ENCODE data around the gene CAB39. TPM values are rescaled to one million over a fixed set of nuclear protein-coding genes. Genes with fewer than 3 reads are reported as not detected.

CAB39 gene
- total RNA-seq, 1 donor from 2014 or later: 66.6 TPM

DNA sequence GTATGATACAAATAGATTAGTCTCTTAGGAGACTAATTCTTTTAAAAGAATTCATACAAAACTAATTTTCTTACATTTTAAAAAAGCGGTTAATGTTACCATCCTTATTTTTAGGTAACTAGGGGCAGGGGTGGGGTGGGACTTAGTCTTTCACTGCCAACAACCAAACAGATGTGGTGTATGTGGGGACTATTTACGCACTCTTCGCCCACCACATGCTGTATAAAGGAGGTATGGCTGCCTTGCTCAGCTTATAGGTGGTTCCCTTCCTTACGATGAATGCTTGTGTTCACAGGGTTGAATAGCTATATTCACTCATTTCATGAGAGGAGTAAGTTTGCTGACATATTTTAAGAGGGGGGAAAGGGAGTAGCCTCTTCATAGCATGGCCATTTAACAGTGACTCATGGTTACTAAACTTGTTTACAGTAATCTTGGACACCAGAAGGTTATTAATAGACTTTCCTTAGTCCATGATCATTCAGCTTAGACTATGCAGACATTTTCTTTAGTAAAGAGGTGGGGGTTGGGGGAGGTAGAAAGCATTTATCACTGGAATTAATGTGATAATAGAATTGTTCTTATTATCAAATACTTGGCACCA lies 61.8 kb downstream of the CAB39 start:
- FAIRE-seq (peak; percentile 76), DNase-seq (ENCODE audit: low read depth) (peak; percentile 87)
- no peaks in the 10 kb centered on the region for H3K27me3 Mint-ChIP-seq (ENCODE audit: low read depth, unreplicated experiment)
- H3K4me1 Mint-ChIP-seq (ENCODE audit: low read depth, unreplicated experiment): peaks cover 42% of the 10 kb centered on the region
- no peaks in the 10 kb centered on the region for H3K27me3 ChIP-seq (ENCODE audit: insufficient read depth, low read length)
- H3K27ac Mint-ChIP-seq (ENCODE audit: unreplicated experiment): peak overlapping the region; percentile 54
- H3K4me1 ChIP-seq (ENCODE audit: insufficient read depth, low read length): peaks cover 29% of the 10 kb centered on the region
- peaks cover 2% of the 10 kb centered on the region for H3K36me3 Mint-ChIP-seq (ENCODE audit: low read depth, unreplicated experiment)
- peaks cover 73% of the 10 kb centered on the region for H3K79me2 ChIP-seq (ENCODE audit: insufficient read depth, low read length)
- no peak overlapping the region for H3K4me3 Mint-ChIP-seq (ENCODE audit: unreplicated experiment)
- H3K4me3 ChIP-seq (ENCODE audit: insufficient read depth, low read depth, low read length): no peak overlapping the region
- peak overlapping the region; percentile 81 for H3K27ac ChIP-seq (ENCODE audit: low read depth, low read length)
- no peaks in the 10 kb centered on the region for H3K9me3 ChIP-seq (ENCODE audit: insufficient read depth, low read depth, low read length)
- H3K4me2 ChIP-seq (ENCODE audit: low read length): peak overlapping the region; percentile 49
- TF ChIP-seq EZH2 (IDR thresholded peaks at IDR 0.05; ENCODE audit: insufficient read depth, low read length): no peak
- TF ChIP-seq, protein P1, sequence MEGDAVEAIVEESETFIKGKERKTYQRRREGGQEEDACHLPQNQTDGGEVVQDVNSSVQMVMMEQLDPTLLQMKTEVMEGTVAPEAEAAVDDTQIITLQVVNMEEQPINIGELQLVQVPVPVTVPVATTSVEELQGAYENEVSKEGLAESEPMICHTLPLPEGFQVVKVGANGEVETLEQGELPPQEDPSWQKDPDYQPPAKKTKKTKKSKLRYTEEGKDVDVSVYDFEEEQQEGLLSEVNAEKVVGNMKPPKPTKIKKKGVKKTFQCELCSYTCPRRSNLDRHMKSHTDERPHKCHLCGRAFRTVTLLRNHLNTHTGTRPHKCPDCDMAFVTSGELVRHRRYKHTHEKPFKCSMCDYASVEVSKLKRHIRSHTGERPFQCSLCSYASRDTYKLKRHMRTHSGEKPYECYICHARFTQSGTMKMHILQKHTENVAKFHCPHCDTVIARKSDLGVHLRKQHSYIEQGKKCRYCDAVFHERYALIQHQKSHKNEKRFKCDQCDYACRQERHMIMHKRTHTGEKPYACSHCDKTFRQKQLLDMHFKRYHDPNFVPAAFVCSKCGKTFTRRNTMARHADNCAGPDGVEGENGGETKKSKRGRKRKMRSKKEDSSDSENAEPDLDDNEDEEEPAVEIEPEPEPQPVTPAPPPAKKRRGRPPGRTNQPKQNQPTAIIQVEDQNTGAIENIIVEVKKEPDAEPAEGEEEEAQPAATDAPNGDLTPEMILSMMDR (IDR thresholded peaks at IDR 0.05; ENCODE audit: insufficient read depth, low read depth, low read length): no peak
- H3K9ac ChIP-seq (ENCODE audit: low read length): no peak overlapping the region
- H4K20me1 ChIP-seq (ENCODE audit: insufficient read depth, low read length): peaks cover under 1% of the 10 kb centered on the region
- H2AFZ ChIP-seq (ENCODE audit: low read depth, low read length): no peak overlapping the region
- H3K9me3 Mint-ChIP-seq (ENCODE audit: unreplicated experiment): peaks cover 4% of the 10 kb centered on the region
- H3K36me3 ChIP-seq (ENCODE audit: insufficient read depth, low read length): peaks cover 5% of the 10 kb centered on the region

GRCh38 chr2:230775737-230776136 lies 63.1 kb downstream of the CAB39 start:
- Mint-ChIP-seq H3K4me1 (ENCODE audit: low read depth, unreplicated experiment) (peaks cover 45% of the 10 kb centered on the region), H3K4me3 (ENCODE audit: unreplicated experiment) (no peak overlapping the region), H3K27ac (ENCODE audit: unreplicated experiment) (peak overlapping the region; percentile 54), H3K9me3 (ENCODE audit: unreplicated experiment) (peaks cover 4% of the 10 kb centered on the region), H3K36me3 (ENCODE audit: low read depth, unreplicated experiment) (peaks cover 9% of the 10 kb centered on the region), H3K27me3 (ENCODE audit: low read depth, unreplicated experiment) (no peaks in the 10 kb centered on the region)
- Histone ChIP-seq H3K27me3 (ENCODE audit: insufficient read depth, low read length) (no peaks in the 10 kb centered on the region), H3K9ac (ENCODE audit: low read length) (no peak overlapping the region), H3K36me3 (ENCODE audit: insufficient read depth, low read length) (peaks cover 9% of the 10 kb centered on the region), H3K79me2 (ENCODE audit: insufficient read depth, low read length) (peaks cover 84% of the 10 kb centered on the region), H3K4me2 (ENCODE audit: low read length) (no peak overlapping the region), H3K4me1 (ENCODE audit: insufficient read depth, low read length) (peaks cover 29% of the 10 kb centered on the region), H4K20me1 (ENCODE audit: insufficient read depth, low read length) (peaks cover 4% of the 10 kb centered on the region), H2AFZ (ENCODE audit: low read depth, low read length) (no peak overlapping the region), H3K4me3 (ENCODE audit: insufficient read depth, low read depth, low read length) (no peak overlapping the region), H3K27ac (ENCODE audit: low read depth, low read length) (no peak overlapping the region), H3K9me3 (ENCODE audit: insufficient read depth, low read depth, low read length) (no peaks in the 10 kb centered on the region)
- no peak for FAIRE-seq
- TF ChIP-seq, protein P1 (IDR thresholded peaks at IDR 0.05; ENCODE audit: insufficient read depth, low read depth, low read length): no peak
- TF ChIP-seq EZH2 (IDR thresholded peaks at IDR 0.05; ENCODE audit: insufficient read depth, low read length): no peak
- no peak for DNase-seq (ENCODE audit: low read depth)

GRCh38 chr2:230777721-230778120 lies 65.1 kb downstream of the CAB39 start:
- TF ChIP-seq, protein P1 (IDR thresholded peaks at IDR 0.05; ENCODE audit: insufficient read depth, low read depth, low read length): no peak
- TF ChIP-seq EZH2 (IDR thresholded peaks at IDR 0.05; ENCODE audit: insufficient read depth, low read length): no peak
- Histone ChIP-seq H2AFZ (ENCODE audit: low read depth, low read length) (no peak overlapping the region), H3K27me3 (ENCODE audit: insufficient read depth, low read length) (no peaks in the 10 kb centered on the region), H4K20me1 (ENCODE audit: insufficient read depth, low read length) (peaks cover 8% of the 10 kb centered on the region), H3K4me3 (ENCODE audit: insufficient read depth, low read depth, low read length) (no peak overlapping the region), H3K9ac (ENCODE audit: low read length) (peak overlapping the region; percentile 24), H3K4me1 (ENCODE audit: insufficient read depth, low read length) (peaks cover 36% of the 10 kb centered on the region), H3K9me3 (ENCODE audit: insufficient read depth, low read depth, low read length) (no peaks in the 10 kb centered on the region), H3K79me2 (ENCODE audit: insufficient read depth, low read length) (peaks cover 95% of the 10 kb centered on the region), H3K27ac (ENCODE audit: low read depth, low read length) (peak overlapping the region; percentile 68), H3K4me2 (ENCODE audit: low read length) (peak overlapping the region; percentile 64), H3K36me3 (ENCODE audit: insufficient read depth, low read length) (peaks cover 6% of the 10 kb centered on the region)
- no peak for FAIRE-seq
- peak; percentile 56 for DNase-seq (ENCODE audit: low read depth)
- Mint-ChIP-seq H3K9me3 (ENCODE audit: unreplicated experiment) (peaks cover 3% of the 10 kb centered on the region), H3K4me3 (ENCODE audit: unreplicated experiment) (no peak overlapping the region), H3K27me3 (ENCODE audit: low read depth, unreplicated experiment) (no peaks in the 10 kb centered on the region), H3K36me3 (ENCODE audit: low read depth, unreplicated experiment) (peaks cover 18% of the 10 kb centered on the region), H3K27ac (ENCODE audit: unreplicated experiment) (peak overlapping the region; percentile 50), H3K4me1 (ENCODE audit: low read depth, unreplicated experiment) (peaks cover 51% of the 10 kb centered on the region)
